Activated CD4-positive, alpha-beta T cell treated with anti-CD3 and anti-CD28 coated beads, Interleukin-2, amount 10 ng/mL, durations not matched to agents 7 days and 5 days (primary cell): Measurements from ENCODE around the gene MAP3K4. TPM values are rescaled to one million over a fixed set of nuclear protein-coding genes. Genes with fewer than 3 reads are reported as not detected.

Experiments used
- CTCF ChIA-PET: fragments of 350-600 bp; sonication (Branson Sonifier 250); formaldehyde crosslinking; loops from one replicate; lab custom pipeline; 2021; ENCODE audit warnings: antibody characterized with exemption; lab: Charles Lee
- POLR2A ChIA-PET: fragments of 350-600 bp; sonication (Branson Sonifier 250); formaldehyde crosslinking; loops from one replicate; lab custom pipeline; 2021; ENCODE audit warnings: antibody characterized with exemption; lab: Charles Lee
- DNase-seq: peaks from one replicate; pipeline ENCODE4 v3.0.0-alpha.2; 2020
- H3K27ac Mint-ChIP-seq: one replicate; pipeline ENCODE4 v1.8.0; 2021; ENCODE audit warnings: mild to moderate bottlenecking, moderate library complexity, mixed read lengths
- H3K27me3 Mint-ChIP-seq: one replicate; pipeline ENCODE4 v1.8.0; 2021; ENCODE audit warnings: mixed read lengths
- H3K36me3 Mint-ChIP-seq: one replicate; pipeline ENCODE4 v1.8.0; 2021; ENCODE audit warnings: low read depth, mixed read lengths
- H3K4me1 Mint-ChIP-seq: one replicate; pipeline ENCODE4 v1.8.0; 2021; ENCODE audit warnings: mixed read lengths
- H3K4me3 Mint-ChIP-seq: one replicate; pipeline ENCODE4 v1.8.0; 2021; ENCODE audit warnings: mild to moderate bottlenecking, moderate library complexity, mixed read lengths
- H3K9me3 Mint-ChIP-seq: one replicate; pipeline ENCODE4 v1.8.0; 2021; ENCODE audit warnings: mixed read lengths
- total RNA-seq, 2 experiments: library from RNA; stranded (reverse); gene quantifications; one replicate each; pipeline ENCODE4 v1.2.3, GENCODE V29; 2021

The MAP3K4 gene
- total RNA-seq, 2 experiments from 2014 or later: 43.6 to 47.2 TPM

- ChIA-PET CTCF (no interaction called here), POLR2A (no interaction called here)
- H3K27me3 Mint-ChIP-seq: no peaks in the 10 kb centered on the region
- H3K4me1 Mint-ChIP-seq: peaks cover 15% of the 10 kb centered on the region
- H3K9me3 Mint-ChIP-seq: no peaks in the 10 kb centered on the region
- no peak for DNase-seq
- no peak overlapping the region for H3K4me3 Mint-ChIP-seq
- peaks cover 4% of the 10 kb centered on the region for H3K36me3 Mint-ChIP-seq
- no peak overlapping the region for H3K27ac Mint-ChIP-seq
Measured at GRCh38 chr6:160998766-160999165, 7.2 kb downstream of the MAP3K4 start.

GRCh38 chr6:160999516-160999915 lies 7.9 kb downstream of the MAP3K4 start:
- DNase-seq: no peak
- peaks cover 10% of the 10 kb centered on the region for H3K4me1 Mint-ChIP-seq
- H3K27me3 Mint-ChIP-seq: no peaks in the 10 kb centered on the region
- H3K36me3 Mint-ChIP-seq: peaks cover 4% of the 10 kb centered on the region
- no peak overlapping the region for H3K27ac Mint-ChIP-seq
- H3K4me3 Mint-ChIP-seq: no peak overlapping the region
- ChIA-PET POLR2A (no interaction called here), CTCF (no interaction called here)
- no peaks in the 10 kb centered on the region for H3K9me3 Mint-ChIP-seq

DNA sequence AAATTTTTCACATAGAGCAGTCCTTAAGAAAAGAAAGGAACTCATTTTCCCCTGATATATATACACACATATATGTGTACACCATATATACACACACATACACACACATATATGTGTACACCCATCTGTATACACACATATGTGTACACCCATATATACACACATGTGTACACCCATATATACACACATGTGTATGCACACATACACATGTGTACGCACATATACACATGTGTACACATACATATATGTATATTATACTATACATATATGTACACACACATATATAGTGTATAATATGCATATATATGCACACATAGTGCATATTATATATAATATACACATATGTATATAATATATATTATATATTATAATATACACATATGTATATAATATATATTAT lies 9.1 kb downstream of the MAP3K4 start:
- ChIA-PET POLR2A (no interaction called here), CTCF (no interaction called here)
- H3K9me3 Mint-ChIP-seq: no peaks in the 10 kb centered on the region
- H3K4me1 Mint-ChIP-seq: peaks cover 5% of the 10 kb centered on the region
- H3K27me3 Mint-ChIP-seq: no peaks in the 10 kb centered on the region
- no peak overlapping the region for H3K4me3 Mint-ChIP-seq
- DNase-seq: no peak
- peaks cover 4% of the 10 kb centered on the region for H3K36me3 Mint-ChIP-seq
- H3K27ac Mint-ChIP-seq: no peak overlapping the region

- peaks cover under 1% of the 10 kb centered on the region for H3K4me1 Mint-ChIP-seq
- ChIA-PET POLR2A (no interaction called here), CTCF (interaction anchor here (0.7 kb wide), 1 partner anchor 335 kb away, joined by 3 read pairs; no protein-coding TSS in a partner anchor)
Measured at GRCh38 chr6:161001421-161001820, 9.9 kb downstream of the MAP3K4 start.

GRCh38 chr6:161003336-161003735 lies 11.8 kb downstream of the MAP3K4 start:
- Mint-ChIP-seq H3K36me3 (no peaks in the 10 kb centered on the region), H3K4me1 (no peaks in the 10 kb centered on the region), H3K27me3 (no peaks in the 10 kb centered on the region), H3K4me3 (no peak overlapping the region), H3K9me3 (no peaks in the 10 kb centered on the region), H3K27ac (no peak overlapping the region)
- DNase-seq: no peak
- CTCF ChIA-PET: no interaction called here
- POLR2A ChIA-PET: no interaction called here

More at GRCh38 chr6:161001421-161001820, 9.9 kb downstream of the MAP3K4 start:
- no peaks in the 10 kb centered on the region for H3K27me3 Mint-ChIP-seq
- DNase-seq: no peak
- no peak overlapping the region for H3K4me3 Mint-ChIP-seq
- H3K9me3 Mint-ChIP-seq: no peaks in the 10 kb centered on the region
- H3K36me3 Mint-ChIP-seq: no peaks in the 10 kb centered on the region
- H3K27ac Mint-ChIP-seq: no peak overlapping the region

DNA sequence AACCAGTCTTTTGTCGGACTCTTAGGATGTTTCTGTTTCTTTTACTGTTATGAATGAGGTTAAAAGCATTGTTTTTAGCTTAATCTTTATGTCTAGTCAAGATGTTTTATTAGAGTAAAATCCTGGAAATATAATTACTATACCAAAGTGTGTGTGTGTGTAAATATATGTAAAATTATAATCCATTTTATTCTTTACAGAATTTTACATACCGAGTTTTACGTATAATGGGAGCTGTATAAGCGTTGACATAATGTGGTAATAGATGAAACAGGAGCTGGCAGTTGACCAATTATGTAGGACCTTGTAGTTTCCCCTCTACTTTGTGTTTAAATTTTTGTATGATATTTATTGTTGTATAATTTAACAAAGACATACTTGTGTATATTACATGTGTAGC lies 16.7 kb downstream of the MAP3K4 start:
- POLR2A ChIA-PET: no interaction called here
- Mint-ChIP-seq H3K27me3 (no peaks in the 10 kb centered on the region), H3K27ac (no peak overlapping the region), H3K9me3 (no peaks in the 10 kb centered on the region), H3K4me1 (no peaks in the 10 kb centered on the region), H3K4me3 (no peak overlapping the region), H3K36me3 (no peaks in the 10 kb centered on the region)
- CTCF ChIA-PET: no interaction called here
- no peak for DNase-seq

GRCh38 chr6:161009991-161010390 lies 18.4 kb downstream of the MAP3K4 start:
- Mint-ChIP-seq H3K27ac (no peak overlapping the region), H3K4me1 (peaks cover 1% of the 10 kb centered on the region), H3K4me3 (no peak overlapping the region), H3K27me3 (no peaks in the 10 kb centered on the region), H3K36me3 (peaks cover 2% of the 10 kb centered on the region), H3K9me3 (no peaks in the 10 kb centered on the region)
- POLR2A ChIA-PET: no interaction called here
- DNase-seq: no peak
- CTCF ChIA-PET: interaction anchor here (1.5 kb wide), 1 partner anchor 361 kb away, joined by 3 read pairs; no protein-coding TSS in a partner anchor

GRCh38 chr6:161010418-161010817 lies 18.8 kb downstream of the MAP3K4 start:
- CTCF ChIA-PET: interaction anchor here (1.5 kb wide), 1 partner anchor 361 kb away, joined by 3 read pairs; no protein-coding TSS in a partner anchor
- Mint-ChIP-seq H3K27ac (no peak overlapping the region), H3K36me3 (peaks cover 6% of the 10 kb centered on the region), H3K4me1 (peaks cover 2% of the 10 kb centered on the region), H3K9me3 (peaks cover 2% of the 10 kb centered on the region), H3K27me3 (no peaks in the 10 kb centered on the region), H3K4me3 (no peak overlapping the region)
- POLR2A ChIA-PET: no interaction called here
- DNase-seq: no peak

DNA sequence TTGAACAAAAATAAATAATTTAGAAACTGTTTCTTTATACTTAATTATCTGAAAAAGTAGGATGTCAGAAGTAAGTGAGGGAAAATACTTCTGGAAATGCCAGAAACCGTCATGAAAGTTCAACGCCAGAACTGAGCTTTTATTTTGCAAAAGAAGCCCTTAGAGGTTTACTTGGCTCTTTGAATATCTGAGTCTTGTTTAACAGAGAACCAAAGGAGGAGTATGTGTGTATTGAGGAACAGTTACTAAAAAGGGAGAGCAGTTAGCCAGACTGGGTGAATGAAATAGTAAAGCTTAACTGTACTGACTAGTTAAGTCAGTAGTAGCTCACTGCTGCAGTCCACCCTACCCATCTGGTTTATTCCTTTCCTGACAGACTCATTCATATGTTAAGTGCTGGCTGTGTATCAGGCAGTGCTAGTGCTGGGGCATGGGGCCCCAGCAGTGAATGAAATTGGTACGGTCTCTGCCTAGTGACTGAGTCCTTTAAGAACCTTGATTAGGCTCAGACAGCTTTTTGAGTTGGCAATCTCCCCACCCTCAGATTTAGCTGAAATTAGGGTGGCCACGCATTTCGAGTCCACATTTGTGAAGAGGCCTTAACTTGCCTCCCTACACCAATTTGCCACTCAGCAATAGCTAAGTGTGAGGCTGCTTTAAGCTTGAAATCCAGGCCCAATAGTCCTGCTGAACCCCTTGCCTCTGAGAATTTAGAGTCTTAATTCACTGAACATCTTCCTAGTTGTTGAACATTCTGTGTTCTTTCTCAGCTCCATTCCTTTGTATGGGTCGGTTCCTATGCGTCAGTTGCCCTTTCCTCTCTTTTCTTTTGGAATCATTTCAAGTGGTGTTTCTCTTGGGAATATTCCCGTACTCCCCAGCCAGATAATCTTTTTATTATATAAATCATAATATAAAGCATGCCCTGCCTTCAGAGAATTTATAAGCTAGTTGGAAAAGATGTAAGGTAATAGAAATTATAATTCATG lies 20.2 kb downstream of the MAP3K4 start:
- DNase-seq: no peak
- POLR2A ChIA-PET: interaction anchor here (0.6 kb wide), 1 partner anchor 19 kb away, joined by 5 read pairs; no protein-coding TSS in a partner anchor
- Mint-ChIP-seq H3K9me3 (peaks cover 2% of the 10 kb centered on the region), H3K36me3 (peaks cover 7% of the 10 kb centered on the region), H3K4me1 (peaks cover 2% of the 10 kb centered on the region), H3K27me3 (no peaks in the 10 kb centered on the region), H3K4me3 (no peak overlapping the region), H3K27ac (no peak overlapping the region)
- CTCF ChIA-PET: no interaction called here

GRCh38 chr6:161013695-161014094 lies 22.1 kb downstream of the MAP3K4 start:
- H3K36me3 Mint-ChIP-seq: peaks cover 7% of the 10 kb centered on the region
- no peaks in the 10 kb centered on the region for H3K27me3 Mint-ChIP-seq
- no peak overlapping the region for H3K27ac Mint-ChIP-seq
- no peak for DNase-seq
- peaks cover 2% of the 10 kb centered on the region for H3K4me1 Mint-ChIP-seq
- no peak overlapping the region for H3K4me3 Mint-ChIP-seq
- POLR2A ChIA-PET: no interaction called here
- H3K9me3 Mint-ChIP-seq: peaks cover 2% of the 10 kb centered on the region
- CTCF ChIA-PET: interaction anchor here (0.8 kb wide), 1 partner anchor 91 kb away, joined by 3 read pairs; no protein-coding TSS in a partner anchor

- Mint-ChIP-seq H3K27ac (no peak overlapping the region), H3K9me3 (peaks cover 2% of the 10 kb centered on the region), H3K27me3 (no peaks in the 10 kb centered on the region), H3K36me3 (peaks cover 7% of the 10 kb centered on the region), H3K4me3 (no peak overlapping the region), H3K4me1 (peaks cover 2% of the 10 kb centered on the region)
- ChIA-PET CTCF (no interaction called here), POLR2A (no interaction called here)
- DNase-seq: no peak
Measured at GRCh38 chr6:161017766-161018564, 26.4 kb downstream of the MAP3K4 start.

- H3K4me3 Mint-ChIP-seq: no peak overlapping the region
- H3K4me1 Mint-ChIP-seq: peaks cover 2% of the 10 kb centered on the region
- CTCF ChIA-PET: no interaction called here
- H3K27me3 Mint-ChIP-seq: no peaks in the 10 kb centered on the region
- H3K27ac Mint-ChIP-seq: no peak overlapping the region
- H3K36me3 Mint-ChIP-seq: peaks cover 9% of the 10 kb centered on the region
- DNase-seq: no peak
- H3K9me3 Mint-ChIP-seq: peaks cover 2% of the 10 kb centered on the region
- POLR2A ChIA-PET: no interaction called here
Measured at GRCh38 chr6:161019324-161019839, 27.8 kb downstream of the MAP3K4 start.
